OCI-LY1 (cell line): Measurements from ENCODE around the gene PSMA4.

ENCODE experiments used
- EZH2 ChIP-seq: fragments of 200-600 bp; sonication (generic), shearing (Covaris generic); IDR thresholded peaks from 2 replicates; pipeline ENCODE4 v1.8.0; 2017; ENCODE audit warnings: borderline replicate concordance, mixed run types, mild to moderate bottlenecking, antibody characterized with exemption, low read length, moderate library complexity, mixed read lengths
- TF ChIP-seq, protein P1 (sequence below): fragments of 200-600 bp; sonication (generic), shearing (Covaris generic); IDR thresholded peaks from 2 replicates; pipeline ENCODE4 v1.5.1; 2017; ENCODE audit warnings: mild to moderate bottlenecking, antibody characterized with exemption, low read length, moderate library complexity, mixed read lengths

- TF ChIP-seq, protein P1, sequence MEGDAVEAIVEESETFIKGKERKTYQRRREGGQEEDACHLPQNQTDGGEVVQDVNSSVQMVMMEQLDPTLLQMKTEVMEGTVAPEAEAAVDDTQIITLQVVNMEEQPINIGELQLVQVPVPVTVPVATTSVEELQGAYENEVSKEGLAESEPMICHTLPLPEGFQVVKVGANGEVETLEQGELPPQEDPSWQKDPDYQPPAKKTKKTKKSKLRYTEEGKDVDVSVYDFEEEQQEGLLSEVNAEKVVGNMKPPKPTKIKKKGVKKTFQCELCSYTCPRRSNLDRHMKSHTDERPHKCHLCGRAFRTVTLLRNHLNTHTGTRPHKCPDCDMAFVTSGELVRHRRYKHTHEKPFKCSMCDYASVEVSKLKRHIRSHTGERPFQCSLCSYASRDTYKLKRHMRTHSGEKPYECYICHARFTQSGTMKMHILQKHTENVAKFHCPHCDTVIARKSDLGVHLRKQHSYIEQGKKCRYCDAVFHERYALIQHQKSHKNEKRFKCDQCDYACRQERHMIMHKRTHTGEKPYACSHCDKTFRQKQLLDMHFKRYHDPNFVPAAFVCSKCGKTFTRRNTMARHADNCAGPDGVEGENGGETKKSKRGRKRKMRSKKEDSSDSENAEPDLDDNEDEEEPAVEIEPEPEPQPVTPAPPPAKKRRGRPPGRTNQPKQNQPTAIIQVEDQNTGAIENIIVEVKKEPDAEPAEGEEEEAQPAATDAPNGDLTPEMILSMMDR, result no peak
- no peak for TF ChIP-seq EZH2
These were observed 31.1 kb downstream of the PSMA4 start for GRCh38 chr15:78571382-78571781.
